Caco-2 (cell line): ENCODE measurements around the gene TCIRG1. TPM values are rescaled to one million over a fixed set of nuclear protein-coding genes. Genes with fewer than 3 reads are reported as not detected.

Source experiments
- BruUV-seq: library from RNA; stranded (reverse); fragments of 400-500 nt; replicated peaks from 2 replicates; lab custom pipeline; 2021; lab: Mats Ljungman, UMichigan
- CTCF ChIA-PET: fragments of 300-600 bp; sonication (Branson Sonifier 250); formaldehyde crosslinking; loops from one replicate; lab custom pipeline; 2022; ENCODE audit warnings: antibody characterized with exemption; lab: Charles Lee
- POLR2A ChIA-PET: fragments of 300-600 bp; sonication (Branson Sonifier 250); formaldehyde crosslinking; loops from one replicate; lab custom pipeline; 2022; ENCODE audit warnings: antibody characterized with exemption; lab: Charles Lee
- DNase-seq, 2 experiments: peaks; one replicate each; pipeline versions ENCODE4 v3.0.0 to v3.0.0-alpha.2; 2020 to 2022
- H3K27me3 ChIP-seq: replicated peaks from 2 replicates; pipeline ENCODE4 v1.6.0; 2011; ENCODE audit warnings: low read length; ENCODE audit not compliant: control insufficient read depth, insufficient read depth
- H3K36me3 ChIP-seq: 2 replicates; pipeline ENCODE4 v1.5.1; 2011; ENCODE audit warnings: low read length; ENCODE audit not compliant: control insufficient read depth, insufficient read depth
- H3K4me1 ChIP-seq: fragments of 250-450 bp; sonication (Bioruptor Pico); 2 replicates; pipeline ENCODE4 v1.5.1; 2020; ENCODE audit warnings: mild to moderate bottlenecking
- H3K4me3 ChIP-seq: 2 replicates; pipeline ENCODE4 v1.5.1; 2011; ENCODE audit warnings: low read depth, mild to moderate bottlenecking, control low read depth, low read length
- H3K9me3 ChIP-seq: fragments of 250-450 bp; sonication (Bioruptor Pico); 2 replicates; pipeline ENCODE4 v1.5.1; 2020; ENCODE audit warnings: mild to moderate bottlenecking, moderate library complexity
- H3K27ac Mint-ChIP-seq: one replicate; pipeline ENCODE4 v1.8.0; 2022; ENCODE audit warnings: mixed read lengths; ENCODE audit not compliant: unreplicated experiment
- H3K27me3 Mint-ChIP-seq: one replicate; pipeline ENCODE4 v1.8.0; 2022; ENCODE audit warnings: mixed read lengths; ENCODE audit not compliant: insufficient read depth, unreplicated experiment
- H3K36me3 Mint-ChIP-seq: one replicate; pipeline ENCODE4 v1.8.0; 2022; ENCODE audit warnings: mild to moderate bottlenecking, mixed read lengths; ENCODE audit not compliant: insufficient read depth, unreplicated experiment
- H3K4me1 Mint-ChIP-seq: one replicate; pipeline ENCODE4 v1.8.0; 2022; ENCODE audit warnings: low read depth, mixed read lengths; ENCODE audit not compliant: unreplicated experiment
- H3K4me3 Mint-ChIP-seq: one replicate; pipeline ENCODE4 v1.8.0; 2022; ENCODE audit warnings: mild to moderate bottlenecking, moderate library complexity, mixed read lengths; ENCODE audit not compliant: unreplicated experiment
- H3K9me3 Mint-ChIP-seq: one replicate; pipeline ENCODE4 v1.8.0; 2022; ENCODE audit warnings: mixed read lengths; ENCODE audit not compliant: unreplicated experiment
- intact Hi-C: fragments of 100-400 bp; cut with micrococcal nuclease; formaldehyde crosslinking; loops from one replicate; pipeline ENCODE4 v1.10.0; 2022; ENCODE audit not compliant: unreplicated experiment
- total RNA-seq: library from RNA; stranded (reverse); gene quantifications from 2 replicates; pipeline ENCODE4 v1.2.3, GENCODE V29; 2022
- TF ChIP-seq, protein P1 (sequence below), 2 experiments: fragments of 200-600 bp in 1 of 2; IDR thresholded peaks; 1 replicate in 1 of 2; 2 replicates in 1 of 2; pipeline versions ENCODE4 v1.5.1 to v1.8.0; 2011 to 2022; ENCODE audit warnings: antibody characterized with exemption in 1 of 2, control low read depth in 1 of 2, inconsistent platforms in 1 of 2, low read depth in 1 of 2, low read length in 1 of 2, mild to moderate bottlenecking in 1 of 2, moderate library complexity in 1 of 2; ENCODE audit not compliant: insufficient read depth in 1 of 2, severe bottlenecking in 1 of 2, unreplicated experiment in 1 of 2

Gene TCIRG1
- total RNA-seq, 1 experiment from 2014 or later = 2.7 TPM

DNA sequence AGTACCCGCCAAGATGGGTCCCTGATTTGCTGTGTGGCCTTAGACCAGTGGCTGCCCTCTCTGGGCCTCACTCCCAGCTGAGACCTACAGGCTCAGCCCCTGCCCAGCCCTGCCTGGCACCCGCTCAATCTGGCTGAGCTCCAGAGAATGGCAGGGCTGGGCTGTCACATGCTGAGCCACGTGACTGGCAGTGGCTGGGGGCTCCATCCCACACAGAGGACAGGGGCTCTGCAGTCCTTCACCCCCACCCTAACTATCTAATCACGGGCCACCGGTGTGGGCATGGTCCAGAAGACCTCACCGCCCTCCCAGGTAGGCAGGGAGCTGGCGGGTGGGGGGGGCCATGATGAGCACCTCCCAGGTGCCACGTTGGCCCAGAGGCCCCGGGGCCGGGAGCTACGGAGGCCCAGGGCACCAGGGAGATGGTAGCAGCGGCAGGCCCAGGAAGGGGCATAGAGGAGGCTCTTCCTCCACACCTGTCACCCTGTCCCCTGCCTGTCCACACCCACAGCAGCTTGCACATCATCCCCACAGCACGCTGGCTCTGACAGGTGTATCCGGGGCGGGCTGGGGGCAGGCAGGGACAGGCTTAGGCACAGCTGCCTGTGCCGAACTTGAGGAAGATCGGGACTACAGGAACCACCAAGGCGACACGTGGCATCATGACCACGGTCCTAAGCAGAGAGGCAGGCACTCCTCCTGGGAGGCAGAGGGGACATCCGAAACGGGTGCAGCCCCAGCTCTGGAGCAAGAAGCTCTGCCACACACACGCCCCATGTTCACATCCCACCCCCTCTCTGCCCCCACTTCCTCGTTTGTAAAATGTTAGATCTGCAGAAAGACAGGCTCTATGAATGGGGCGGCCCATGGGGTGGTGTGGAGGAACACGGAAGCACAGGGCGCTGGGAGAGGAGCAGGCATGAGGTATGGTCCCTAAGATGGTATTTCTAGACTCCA, 30.2 kb upstream of the TCIRG1 start:
- Mint-ChIP-seq H3K4me1 (peaks cover 30% of the 10 kb centered on the region), H3K4me3 (peak overlapping the region; percentile 79), H3K27ac (peak overlapping the region; percentile 87), H3K36me3 (peaks cover 7% of the 10 kb centered on the region), H3K27me3 (no peaks in the 10 kb centered on the region), H3K9me3 (no peaks in the 10 kb centered on the region)
- Histone ChIP-seq H3K4me3 (no peak overlapping the region), H3K36me3 (no peaks in the 10 kb centered on the region), H3K27me3 (no peaks in the 10 kb centered on the region), H3K9me3 (no peaks in the 10 kb centered on the region), H3K4me1 (peaks cover 54% of the 10 kb centered on the region)
- CTCF ChIA-PET = interaction anchor here (0.6 to 2.0 kb wide), 5 partner anchors 13 to 201 kb away, joined by 3 to 9 read pairs (median 5); partner anchors contain the start of gene NDUFS8
- TF ChIP-seq, protein P1, sequence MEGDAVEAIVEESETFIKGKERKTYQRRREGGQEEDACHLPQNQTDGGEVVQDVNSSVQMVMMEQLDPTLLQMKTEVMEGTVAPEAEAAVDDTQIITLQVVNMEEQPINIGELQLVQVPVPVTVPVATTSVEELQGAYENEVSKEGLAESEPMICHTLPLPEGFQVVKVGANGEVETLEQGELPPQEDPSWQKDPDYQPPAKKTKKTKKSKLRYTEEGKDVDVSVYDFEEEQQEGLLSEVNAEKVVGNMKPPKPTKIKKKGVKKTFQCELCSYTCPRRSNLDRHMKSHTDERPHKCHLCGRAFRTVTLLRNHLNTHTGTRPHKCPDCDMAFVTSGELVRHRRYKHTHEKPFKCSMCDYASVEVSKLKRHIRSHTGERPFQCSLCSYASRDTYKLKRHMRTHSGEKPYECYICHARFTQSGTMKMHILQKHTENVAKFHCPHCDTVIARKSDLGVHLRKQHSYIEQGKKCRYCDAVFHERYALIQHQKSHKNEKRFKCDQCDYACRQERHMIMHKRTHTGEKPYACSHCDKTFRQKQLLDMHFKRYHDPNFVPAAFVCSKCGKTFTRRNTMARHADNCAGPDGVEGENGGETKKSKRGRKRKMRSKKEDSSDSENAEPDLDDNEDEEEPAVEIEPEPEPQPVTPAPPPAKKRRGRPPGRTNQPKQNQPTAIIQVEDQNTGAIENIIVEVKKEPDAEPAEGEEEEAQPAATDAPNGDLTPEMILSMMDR (IDR thresholded peaks at IDR 0.05; ENCODE audit: insufficient read depth in 1 of 2, low read depth in 1 of 2, low read length in 1 of 2, severe bottlenecking in 1 of 2, unreplicated experiment in 1 of 2) = no peak
- DNase-seq = no peak
- POLR2A ChIA-PET = no interaction called here
- no TSS peak for BruUV-seq
- intact Hi-C loops = loop anchor here (1.0 kb wide), 1 partner anchor 198 kb away; no protein-coding TSS in a partner anchor

DNA sequence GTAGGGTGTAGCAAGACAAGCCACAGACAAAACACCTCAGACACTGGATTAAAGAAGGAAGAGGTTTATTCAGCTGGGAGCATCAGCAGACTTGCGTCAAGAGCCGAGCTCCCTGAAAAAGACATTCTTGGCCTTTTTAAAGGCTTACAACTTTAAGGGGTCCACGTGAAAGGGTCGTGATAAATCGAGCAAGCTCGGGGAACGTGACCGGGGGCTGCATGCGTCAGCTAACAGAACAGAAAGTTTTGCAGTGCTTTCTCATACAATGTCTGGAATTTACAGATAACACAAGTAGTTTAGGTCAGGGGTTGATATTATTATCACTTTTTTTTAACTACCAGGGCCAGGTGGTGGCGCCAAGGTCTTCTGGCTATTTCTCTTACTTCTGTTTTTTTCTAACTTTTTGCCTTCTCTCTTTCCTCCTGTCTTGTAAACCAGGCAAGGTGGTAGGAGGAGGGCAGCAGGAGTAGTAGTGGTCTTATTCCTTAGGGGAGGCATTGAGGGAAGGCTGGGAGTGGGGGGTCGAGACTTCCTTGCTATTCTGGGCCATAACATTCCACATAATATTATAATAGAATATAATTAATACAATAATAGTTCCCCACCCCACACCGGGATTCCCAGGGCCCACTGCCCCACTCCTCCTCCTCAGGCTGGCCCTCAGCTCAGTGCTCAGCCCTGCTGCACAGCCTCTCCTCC, 29.3 kb upstream of the TCIRG1 start:
- Histone ChIP-seq H3K27me3 (no peaks in the 10 kb centered on the region), H3K4me1 (peaks cover 54% of the 10 kb centered on the region), H3K9me3 (no peaks in the 10 kb centered on the region), H3K36me3 (no peaks in the 10 kb centered on the region), H3K4me3 (peak overlapping the region; percentile 22; the same call in 1 of the 2 replicates)
- TF ChIP-seq, protein P1 (IDR thresholded peaks at IDR 0.05; ENCODE audit: insufficient read depth in 1 of 2, low read depth in 1 of 2, low read length in 1 of 2, severe bottlenecking in 1 of 2, unreplicated experiment in 1 of 2) = peak; percentile 32 to 59
- peak in 1 of 2 experiments; percentile 72 for DNase-seq
- H3K27ac Mint-ChIP-seq = peak overlapping the region; percentile 87
- BruUV-seq = no TSS peak
- ChIA-PET POLR2A (interaction anchor here (1.0 kb wide), 1 partner anchor 13 kb away, joined by 4 read pairs; no protein-coding TSS in a partner anchor), CTCF (interaction anchor here (0.6 to 2.0 kb wide), 10 partner anchors 11 to 288 kb away, joined by 3 to 9 read pairs (median 4); partner anchors contain the start of genes C11orf24 and NDUFS8)
- intact Hi-C loops = loop anchor here (1.0 kb wide), 3 partner anchors 12 to 197 kb away; partner anchors contain the start of gene NDUFS8
- peak overlapping the region; percentile 79 for H3K4me3 Mint-ChIP-seq
- H3K27me3 Mint-ChIP-seq = no peaks in the 10 kb centered on the region
- H3K4me1 Mint-ChIP-seq = peaks cover 30% of the 10 kb centered on the region
- peaks cover 7% of the 10 kb centered on the region for H3K36me3 Mint-ChIP-seq
- no peaks in the 10 kb centered on the region for H3K9me3 Mint-ChIP-seq
